GM23338 (cell line): ENCODE data around the gene CTNNA3. TPM values are rescaled to one million over a fixed set of nuclear protein-coding genes. Genes with fewer than 3 reads are reported as not detected.

ENCODE experiments used
- ATAC-seq: fragments of 200-7000 bp; cut with Tn5 transposase; 3 replicates; pipeline ENCODE4 v1.9.1; 2020
- DNase-seq: peaks from one replicate; pipeline ENCODE4 v3.0.0-alpha.2; 2015; ENCODE audit warnings: low spot score
- H2AFZ ChIP-seq: fragments of 200-600 bp; sonication (generic); 2 replicates; pipeline ENCODE4 v1.8.0; 2016; ENCODE audit warnings: antibody characterized with exemption, mild to moderate bottlenecking, moderate library complexity
- H3F3A ChIP-seq: fragments of 200-600 bp; sonication (generic); replicated peaks from 2 replicates; pipeline ENCODE4 v1.8.0; 2017; ENCODE audit warnings: antibody characterized with exemption, mixed run types, low read depth
- H3K27ac ChIP-seq: fragments of 200-600 bp; sonication (generic); 2 replicates; pipeline ENCODE4 v1.6.1; 2016; ENCODE audit warnings: low read depth
- H3K27me3 ChIP-seq: fragments of 200-600 bp; sonication (generic); 2 replicates; pipeline ENCODE4 v1.8.0; 2016; ENCODE audit warnings: mild to moderate bottlenecking, mixed run types, moderate library complexity; ENCODE audit not compliant: insufficient read depth
- H3K36me3 ChIP-seq: fragments of 200-600 bp; sonication (generic); 2 replicates; pipeline ENCODE4 v1.8.0; 2016; ENCODE audit warnings: mild to moderate bottlenecking; ENCODE audit not compliant: insufficient read depth
- H3K4me1 ChIP-seq: fragments of 200-600 bp; sonication (generic); 2 replicates; pipeline ENCODE4 v1.8.0; 2016; ENCODE audit warnings: mild to moderate bottlenecking, moderate library complexity; ENCODE audit not compliant: insufficient read depth
- H3K4me2 ChIP-seq: fragments of 200-600 bp; sonication (generic); 2 replicates; pipeline ENCODE4 v1.7.1; 2017; ENCODE audit warnings: mixed run types
- H3K4me3 ChIP-seq: fragments of 200-600 bp; sonication (generic); 2 replicates; pipeline ENCODE4 v1.6.1; 2016; ENCODE audit warnings: mixed run types
- H3K79me2 ChIP-seq: fragments of 200-600 bp; sonication (generic); replicated peaks from 2 replicates; pipeline ENCODE4 v1.8.0; 2017; ENCODE audit warnings: mild to moderate bottlenecking; ENCODE audit not compliant: insufficient read depth
- H3K9me2 ChIP-seq: fragments of 200-600 bp; sonication (generic); 2 replicates; pipeline ENCODE4 v1.8.0; 2017; ENCODE audit not compliant: insufficient read depth
- H4K20me1 ChIP-seq: fragments of 200-600 bp; sonication (generic); replicated peaks from 2 replicates; pipeline ENCODE4 v1.8.0; 2017; ENCODE audit warnings: mild to moderate bottlenecking; ENCODE audit not compliant: insufficient read depth
- H3K27ac Mint-ChIP-seq: 2 replicates; pipeline ENCODE4 v1.8.0; 2020; ENCODE audit warnings: inconsistent platforms, mild to moderate bottlenecking, moderate library complexity, mixed read lengths
- H3K27me3 Mint-ChIP-seq: 3 replicates; pipeline ENCODE4 v1.8.0; 2022; ENCODE audit warnings: low read depth, mild to moderate bottlenecking, moderate library complexity, mixed read lengths, inconsistent platforms; ENCODE audit not compliant: insufficient read depth, poor library complexity
- H3K36me3 Mint-ChIP-seq: 3 replicates; pipeline ENCODE4 v1.8.0; 2021; ENCODE audit warnings: low read depth, mild to moderate bottlenecking, inconsistent platforms, moderate library complexity, mixed read lengths
- H3K4me1 Mint-ChIP-seq: 3 replicates; pipeline ENCODE4 v1.8.0; 2020; ENCODE audit warnings: mild to moderate bottlenecking, inconsistent platforms, mixed read lengths
- H3K4me3 Mint-ChIP-seq: 3 replicates; pipeline ENCODE4 v1.8.0; 2021; ENCODE audit warnings: moderate library complexity, mild to moderate bottlenecking, inconsistent platforms, mixed read lengths
- H3K9me3 Mint-ChIP-seq: 3 replicates; pipeline ENCODE4 v1.8.0; 2020; ENCODE audit warnings: moderate library complexity, mild to moderate bottlenecking, inconsistent platforms, mixed read lengths
- CREB1 ChIP-seq: fragments of 250-450 bp; sonication (Bioruptor Pico); IDR thresholded peaks from 2 replicates; pipeline ENCODE4 v1.5.0; 2020; ENCODE audit warnings: low read depth, mild to moderate bottlenecking, moderate library complexity
- JUNB ChIP-seq: IDR thresholded peaks from one replicate; pipeline ENCODE4 v1.6.1; 2016; ENCODE audit warnings: antibody characterized with exemption; ENCODE audit not compliant: unreplicated experiment
- STAT1 ChIP-seq: IDR thresholded peaks from one replicate; pipeline ENCODE4 v1.6.1; 2016; ENCODE audit warnings: antibody characterized with exemption; ENCODE audit not compliant: unreplicated experiment
- ZNF114 ChIP-seq: fragments of 250-450 bp; sonication (Bioruptor Pico); IDR thresholded peaks from 2 replicates; pipeline ENCODE4 v1.5.0; 2020; ENCODE audit warnings: mild to moderate bottlenecking, moderate library complexity
- ZNF331 ChIP-seq: fragments of 250-450 bp; sonication (Bioruptor Pico); IDR thresholded peaks from 2 replicates; pipeline ENCODE4 v1.5.0; 2020; ENCODE audit warnings: low read depth, mild to moderate bottlenecking, moderate library complexity
- polyA plus RNA-seq: library from polyadenylated mRNA; unstranded; fragments of >200 nt; fragmentation: Nextera tagmentation; extraction: Ambion mirVana; gene quantifications from 2 replicates; pipeline ENCODE4 v1.2.1, GENCODE V29; 2016
- total RNA-seq: library from RNA; depleted of rRNA; stranded (reverse); fragments of >200 nt; shearing (Covaris generic); gene quantifications from 2 replicates; pipeline ENCODE4 v1.2.3, GENCODE V29; 2014
- TF ChIP-seq, protein P1 (sequence below): fragments of 250-450 bp; sonication (Bioruptor Pico); IDR thresholded peaks from 2 replicates; pipeline ENCODE4 v1.5.0; 2020; ENCODE audit warnings: mild to moderate bottlenecking, moderate library complexity
- TF ChIP-seq, protein P2 (sequence below), 2 experiments: fragments of 200-600 bp in 1 of 2; sonication (generic) in 1 of 2; conservative IDR thresholded peaks; 2 replicates each; pipeline versions ENCODE4 v1.5.1 to v1.6.1; 2016 to 2017; ENCODE audit warnings: antibody characterized with exemption in 2 of 2, low read depth in 2 of 2, mild to moderate bottlenecking in 2 of 2, moderate library complexity in 1 of 2

Gene CTNNA3
- total and polyA plus RNA-seq, 2 experiments from 2014 or later = 0.71 to 3.3 TPM

DNA sequence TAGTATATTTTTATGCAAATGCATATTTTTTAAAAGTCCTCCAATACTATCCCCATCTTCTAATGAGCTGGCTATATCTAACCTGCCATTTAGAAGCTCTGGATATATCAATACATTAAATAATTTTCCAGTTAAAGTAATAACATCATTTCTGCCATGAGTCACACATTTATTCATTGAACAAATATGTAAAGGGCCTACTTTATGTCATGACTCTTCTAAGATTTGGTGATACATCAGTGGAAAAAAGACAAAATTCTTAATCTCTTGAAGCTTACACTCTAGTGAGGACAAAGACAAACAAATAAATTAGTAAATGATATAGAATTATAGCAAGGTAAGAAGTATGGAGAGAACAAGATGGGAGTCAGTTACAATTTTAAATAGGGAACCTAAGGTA is 1487.0 kb downstream of the CTNNA3 start (continued):
- TF ChIP-seq, protein P1, sequence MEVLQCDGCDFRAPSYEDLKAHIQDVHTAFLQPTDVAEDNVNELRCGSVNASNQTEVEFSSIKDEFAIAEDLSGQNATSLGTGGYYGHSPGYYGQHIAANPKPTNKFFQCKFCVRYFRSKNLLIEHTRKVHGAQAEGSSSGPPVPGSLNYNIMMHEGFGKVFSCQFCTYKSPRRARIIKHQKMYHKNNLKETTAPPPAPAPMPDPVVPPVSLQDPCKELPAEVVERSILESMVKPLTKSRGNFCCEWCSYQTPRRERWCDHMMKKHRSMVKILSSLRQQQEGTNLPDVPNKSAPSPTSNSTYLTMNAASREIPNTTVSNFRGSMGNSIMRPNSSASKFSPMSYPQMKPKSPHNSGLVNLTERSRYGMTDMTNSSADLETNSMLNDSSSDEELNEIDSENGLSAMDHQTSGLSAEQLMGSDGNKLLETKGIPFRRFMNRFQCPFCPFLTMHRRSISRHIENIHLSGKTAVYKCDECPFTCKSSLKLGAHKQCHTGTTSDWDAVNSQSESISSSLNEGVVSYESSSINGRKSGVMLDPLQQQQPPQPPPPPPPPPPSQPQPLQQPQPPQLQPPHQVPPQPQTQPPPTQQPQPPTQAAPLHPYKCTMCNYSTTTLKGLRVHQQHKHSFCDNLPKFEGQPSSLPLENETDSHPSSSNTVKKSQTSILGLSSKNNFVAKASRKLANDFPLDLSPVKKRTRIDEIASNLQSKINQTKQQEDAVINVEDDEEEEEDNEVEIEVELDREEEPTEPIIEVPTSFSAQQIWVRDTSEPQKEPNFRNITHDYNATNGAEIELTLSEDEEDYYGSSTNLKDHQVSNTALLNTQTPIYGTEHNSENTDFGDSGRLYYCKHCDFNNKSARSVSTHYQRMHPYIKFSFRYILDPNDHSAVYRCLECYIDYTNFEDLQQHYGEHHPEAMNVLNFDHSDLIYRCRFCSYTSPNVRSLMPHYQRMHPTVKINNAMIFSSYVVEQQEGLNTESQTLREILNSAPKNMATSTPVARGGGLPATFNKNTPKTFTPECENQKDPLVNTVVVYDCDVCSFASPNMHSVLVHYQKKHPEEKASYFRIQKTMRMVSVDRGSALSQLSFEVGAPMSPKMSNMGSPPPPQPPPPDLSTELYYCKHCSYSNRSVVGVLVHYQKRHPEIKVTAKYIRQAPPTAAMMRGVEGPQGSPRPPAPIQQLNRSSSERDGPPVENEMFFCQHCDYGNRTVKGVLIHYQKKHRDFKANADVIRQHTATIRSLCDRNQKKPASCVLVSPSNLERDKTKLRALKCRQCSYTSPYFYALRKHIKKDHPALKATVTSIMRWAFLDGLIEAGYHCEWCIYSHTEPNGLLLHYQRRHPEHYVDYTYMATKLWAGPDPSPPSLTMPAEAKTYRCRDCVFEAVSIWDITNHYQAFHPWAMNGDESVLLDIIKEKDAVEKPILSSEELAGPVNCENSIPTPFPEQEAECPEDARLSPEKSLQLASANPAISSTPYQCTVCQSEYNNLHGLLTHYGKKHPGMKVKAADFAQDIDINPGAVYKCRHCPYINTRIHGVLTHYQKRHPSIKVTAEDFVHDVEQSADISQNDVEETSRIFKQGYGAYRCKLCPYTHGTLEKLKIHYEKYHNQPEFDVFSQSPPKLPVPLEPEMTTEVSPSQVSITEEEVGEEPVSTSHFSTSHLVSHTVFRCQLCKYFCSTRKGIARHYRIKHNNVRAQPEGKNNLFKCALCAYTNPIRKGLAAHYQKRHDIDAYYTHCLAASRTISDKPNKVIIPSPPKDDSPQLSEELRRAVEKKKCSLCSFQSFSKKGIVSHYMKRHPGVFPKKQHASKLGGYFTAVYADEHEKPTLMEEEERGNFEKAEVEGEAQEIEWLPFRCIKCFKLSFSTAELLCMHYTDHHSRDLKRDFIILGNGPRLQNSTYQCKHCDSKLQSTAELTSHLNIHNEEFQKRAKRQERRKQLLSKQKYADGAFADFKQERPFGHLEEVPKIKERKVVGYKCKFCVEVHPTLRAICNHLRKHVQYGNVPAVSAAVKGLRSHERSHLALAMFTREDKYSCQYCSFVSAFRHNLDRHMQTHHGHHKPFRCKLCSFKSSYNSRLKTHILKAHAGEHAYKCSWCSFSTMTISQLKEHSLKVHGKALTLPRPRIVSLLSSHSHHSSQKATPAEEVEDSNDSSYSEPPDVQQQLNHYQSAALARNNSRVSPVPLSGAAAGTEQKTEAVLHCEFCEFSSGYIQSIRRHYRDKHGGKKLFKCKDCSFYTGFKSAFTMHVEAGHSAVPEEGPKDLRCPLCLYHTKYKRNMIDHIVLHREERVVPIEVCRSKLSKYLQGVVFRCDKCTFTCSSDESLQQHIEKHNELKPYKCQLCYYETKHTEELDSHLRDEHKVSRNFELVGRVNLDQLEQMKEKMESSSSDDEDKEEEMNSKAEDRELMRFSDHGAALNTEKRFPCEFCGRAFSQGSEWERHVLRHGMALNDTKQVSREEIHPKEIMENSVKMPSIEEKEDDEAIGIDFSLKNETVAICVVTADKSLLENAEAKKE = no peak

DNA sequence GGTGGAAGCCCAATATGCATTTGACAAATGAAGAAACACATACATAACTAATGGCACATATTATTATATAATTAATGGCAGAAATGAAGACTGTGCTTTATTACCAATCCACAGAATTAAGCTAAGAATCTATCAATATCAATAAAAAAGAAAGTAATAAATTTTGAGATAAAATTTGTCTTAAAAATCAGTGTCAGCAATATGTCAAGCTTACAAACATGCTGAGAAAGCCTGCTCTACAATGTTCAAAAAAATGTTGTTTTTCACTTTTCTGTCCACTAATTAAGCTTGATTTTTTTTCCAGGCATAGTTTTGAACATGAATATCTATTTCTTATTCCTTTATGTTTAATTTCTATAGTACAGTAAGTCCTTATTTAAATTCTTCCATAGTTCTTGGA is 1491.2 kb downstream of the CTNNA3 start:
- Mint-ChIP-seq H3K4me1 (0 out of 3 replicates have a peak, but pooled peaks cover 3% of the 10 kb centered on the region), H3K9me3 (no peaks in the 10 kb centered on the region), H3K27me3 (no peaks in the 10 kb centered on the region), H3K27ac (no peak overlapping the region), H3K4me3 (no peak overlapping the region), H3K36me3 (no peaks in the 10 kb centered on the region)
- Histone ChIP-seq H2AFZ (no peak overlapping the region), H3K79me2 (no peaks in the 10 kb centered on the region), H3K36me3 (no peaks in the 10 kb centered on the region), H3K4me2 (no peak overlapping the region), H3K4me3 (no peak overlapping the region), H3K4me1 (no peaks in the 10 kb centered on the region), H3F3A (no peaks in the 10 kb centered on the region), H3K9me2 (no peaks in the 10 kb centered on the region), H3K27me3 (no peaks in the 10 kb centered on the region), H3K27ac (no peak overlapping the region), H4K20me1 (no peaks in the 10 kb centered on the region)
- ATAC-seq (no peak), DNase-seq (no peak)
- TF ChIP-seq ZNF331 (CRISPR knock-in tag) (no peak), JUNB (no peak), CREB1 (no peak), STAT1 (no peak), ZNF114 (CRISPR knock-in tag) (no peak)
- TF ChIP-seq, protein P2, sequence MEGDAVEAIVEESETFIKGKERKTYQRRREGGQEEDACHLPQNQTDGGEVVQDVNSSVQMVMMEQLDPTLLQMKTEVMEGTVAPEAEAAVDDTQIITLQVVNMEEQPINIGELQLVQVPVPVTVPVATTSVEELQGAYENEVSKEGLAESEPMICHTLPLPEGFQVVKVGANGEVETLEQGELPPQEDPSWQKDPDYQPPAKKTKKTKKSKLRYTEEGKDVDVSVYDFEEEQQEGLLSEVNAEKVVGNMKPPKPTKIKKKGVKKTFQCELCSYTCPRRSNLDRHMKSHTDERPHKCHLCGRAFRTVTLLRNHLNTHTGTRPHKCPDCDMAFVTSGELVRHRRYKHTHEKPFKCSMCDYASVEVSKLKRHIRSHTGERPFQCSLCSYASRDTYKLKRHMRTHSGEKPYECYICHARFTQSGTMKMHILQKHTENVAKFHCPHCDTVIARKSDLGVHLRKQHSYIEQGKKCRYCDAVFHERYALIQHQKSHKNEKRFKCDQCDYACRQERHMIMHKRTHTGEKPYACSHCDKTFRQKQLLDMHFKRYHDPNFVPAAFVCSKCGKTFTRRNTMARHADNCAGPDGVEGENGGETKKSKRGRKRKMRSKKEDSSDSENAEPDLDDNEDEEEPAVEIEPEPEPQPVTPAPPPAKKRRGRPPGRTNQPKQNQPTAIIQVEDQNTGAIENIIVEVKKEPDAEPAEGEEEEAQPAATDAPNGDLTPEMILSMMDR (conservative IDR thresholded peaks at IDR 0.05; ENCODE audit: low read depth in 2 of 2) = no peak
